NK-92 (cell line): ENCODE data around the gene SLC13A2.

Experiments
- DNase-seq: peaks from one replicate; lab custom pipeline; 2025; ENCODE audit not compliant: unreplicated experiment; lab: John Stamatoyannopoulos, UW

SLC13A2 gene

DNA sequence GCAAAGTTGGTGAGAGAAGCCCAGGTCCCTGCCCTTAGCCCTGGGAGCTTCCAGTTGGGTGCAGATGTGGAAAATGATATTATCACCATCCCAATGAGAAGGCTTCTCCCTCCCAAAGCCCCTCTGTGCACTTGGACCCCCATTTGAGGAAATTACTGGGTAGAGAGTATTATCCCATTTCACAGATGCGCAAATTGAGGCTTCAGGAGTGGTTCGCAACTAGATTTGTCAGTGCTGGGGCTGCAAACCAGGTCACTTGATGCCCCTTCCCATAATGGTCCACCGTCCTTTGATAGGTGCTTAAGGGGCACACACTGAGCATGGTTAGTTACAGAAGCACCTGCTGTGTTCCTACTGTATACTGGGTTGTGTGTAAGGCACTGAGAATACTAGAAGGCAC lies 18.4 kb downstream of the SLC13A2 start:
- no peak for DNase-seq

DNA sequence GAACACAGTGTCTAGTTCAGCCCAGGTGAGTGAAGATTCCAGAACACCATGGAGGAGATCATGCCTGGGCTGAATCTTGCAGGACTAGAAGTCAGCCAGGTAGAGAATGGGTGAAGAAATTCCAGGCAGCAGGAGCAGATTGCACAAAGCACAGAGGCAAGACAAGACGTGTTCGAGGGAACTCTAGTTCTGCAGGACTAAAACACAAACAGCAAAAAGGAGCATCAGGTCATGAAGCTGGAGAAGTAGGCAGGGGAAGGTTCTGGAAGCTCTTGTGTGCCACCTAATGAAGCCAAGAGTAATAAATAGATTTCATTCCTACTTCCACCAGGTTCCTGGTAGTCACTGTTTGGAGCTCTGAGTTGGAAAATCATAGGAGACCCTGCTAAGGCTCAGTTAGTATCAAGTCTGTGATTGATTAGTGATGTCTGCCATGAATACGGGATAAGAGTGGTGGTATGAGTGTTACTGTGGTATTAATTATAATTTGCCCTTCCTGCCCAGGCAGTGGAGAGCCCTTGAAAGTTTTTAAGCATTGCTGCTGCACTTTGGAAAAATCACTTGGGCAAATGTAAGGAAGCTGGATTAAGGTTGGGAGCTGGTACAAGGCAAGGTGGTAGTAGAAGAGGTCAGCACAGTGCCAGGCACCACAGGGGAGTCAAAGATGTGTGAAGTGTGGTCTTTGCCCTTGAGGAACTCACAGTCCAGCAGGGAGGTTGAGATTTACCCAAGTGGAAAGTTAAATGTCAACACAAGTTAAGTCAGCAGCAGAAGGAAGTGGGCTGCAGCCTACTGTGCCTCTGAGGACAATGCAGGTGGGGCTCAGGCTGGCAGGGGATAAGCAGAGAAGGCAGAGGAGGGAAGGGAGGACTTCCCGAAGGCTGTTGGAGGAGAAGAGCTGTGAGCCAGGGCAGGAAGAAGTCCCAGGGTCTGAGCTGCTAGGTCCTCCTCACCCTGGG lies 19.2 kb downstream of the SLC13A2 start:
- DNase-seq: no peak

DNA sequence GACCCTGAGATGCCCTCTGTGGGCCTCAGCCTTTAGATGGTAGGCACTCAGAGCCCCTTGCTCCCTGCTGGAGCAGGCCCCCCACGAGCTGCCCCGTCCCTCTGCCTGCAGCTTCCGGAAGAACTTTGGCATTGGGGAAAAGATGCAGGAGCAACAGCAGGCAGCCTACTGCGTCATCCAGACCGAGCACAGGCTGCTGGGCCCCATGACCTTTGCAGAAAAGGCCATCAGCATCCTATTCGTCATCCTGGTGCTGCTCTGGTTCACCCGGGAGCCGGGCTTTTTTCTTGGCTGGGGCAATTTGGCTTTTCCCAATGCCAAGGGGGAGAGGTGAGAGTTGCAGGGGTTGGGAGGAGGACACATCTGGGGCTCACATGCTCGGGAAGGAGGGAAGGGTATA lies 20.0 kb downstream of the SLC13A2 start:
- no peak for DNase-seq

DNA sequence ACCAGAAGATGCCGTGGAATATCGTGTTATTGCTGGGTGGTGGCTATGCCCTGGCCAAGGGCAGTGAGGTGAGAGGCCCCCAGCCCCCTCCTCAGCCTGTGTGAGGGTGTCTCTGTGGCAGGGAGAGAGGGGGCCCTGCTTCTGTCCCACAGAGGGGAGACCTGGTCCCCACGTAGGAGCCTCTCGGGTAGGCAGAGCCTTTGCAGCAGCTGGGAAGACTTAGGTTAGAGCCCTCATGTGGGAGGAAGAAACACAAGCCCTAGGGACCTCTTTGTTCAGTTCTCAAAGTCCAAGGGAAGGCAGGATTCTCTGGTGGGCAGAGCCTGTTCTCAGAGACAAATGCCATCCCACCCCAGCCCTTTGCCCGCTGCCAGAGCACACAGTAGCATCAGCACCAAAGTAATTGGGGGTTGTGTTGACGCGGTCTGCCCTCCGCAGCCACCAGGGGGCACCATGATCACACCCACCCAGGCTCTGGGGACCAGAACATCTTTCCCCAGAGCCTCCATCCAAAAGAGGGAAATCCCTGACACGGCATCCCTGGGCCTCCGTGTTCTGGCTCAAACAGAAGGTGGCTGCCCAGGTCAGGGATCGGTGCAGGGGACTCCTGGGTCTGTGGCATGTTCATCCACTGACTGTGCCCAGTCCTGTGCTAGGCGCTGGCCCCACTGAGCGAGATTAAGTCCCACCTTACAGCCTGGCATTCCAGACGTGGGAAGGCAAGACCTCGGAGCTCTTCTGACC lies 21.2 kb downstream of the SLC13A2 start:
- no peak for DNase-seq

DNA sequence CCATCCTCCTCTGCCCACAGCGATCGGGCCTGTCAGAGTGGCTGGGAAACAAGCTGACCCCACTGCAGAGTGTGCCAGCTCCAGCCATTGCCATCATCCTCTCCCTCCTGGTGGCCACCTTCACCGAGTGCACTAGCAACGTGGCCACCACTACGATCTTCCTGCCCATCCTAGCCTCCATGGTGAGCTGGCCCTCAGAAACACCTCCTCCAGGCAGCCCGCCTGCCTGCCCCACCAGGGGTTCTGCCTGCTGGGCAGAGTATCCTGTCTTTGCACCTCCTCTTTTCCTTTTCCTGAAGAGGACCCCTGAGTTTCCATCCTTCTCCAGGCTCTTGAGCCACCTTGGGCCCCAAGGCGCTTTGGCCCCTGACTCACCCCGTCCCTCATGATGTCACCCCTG lies 22.2 kb downstream of the SLC13A2 start:
- no peak for DNase-seq

DNA sequence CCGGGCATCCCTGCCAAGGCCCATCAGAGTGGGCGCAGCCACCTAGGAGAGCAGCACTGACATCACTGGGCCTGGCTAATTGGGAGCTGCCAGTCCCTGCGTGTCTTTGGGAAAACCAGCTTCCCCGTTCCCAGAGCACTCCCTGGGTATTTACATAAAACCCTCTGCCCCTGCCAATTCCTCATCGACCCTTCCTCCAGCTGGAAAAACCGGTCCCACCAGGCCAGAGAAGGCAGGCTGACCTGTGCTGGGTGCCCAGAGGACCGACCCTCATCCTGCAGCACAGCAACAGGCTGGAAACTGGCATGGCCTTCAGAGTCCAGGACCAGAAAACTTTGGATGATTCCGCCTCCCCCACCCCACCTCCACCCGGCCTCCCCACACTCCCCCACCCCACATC lies 24.5 kb downstream of the SLC13A2 start:
- DNase-seq: no peak

DNA sequence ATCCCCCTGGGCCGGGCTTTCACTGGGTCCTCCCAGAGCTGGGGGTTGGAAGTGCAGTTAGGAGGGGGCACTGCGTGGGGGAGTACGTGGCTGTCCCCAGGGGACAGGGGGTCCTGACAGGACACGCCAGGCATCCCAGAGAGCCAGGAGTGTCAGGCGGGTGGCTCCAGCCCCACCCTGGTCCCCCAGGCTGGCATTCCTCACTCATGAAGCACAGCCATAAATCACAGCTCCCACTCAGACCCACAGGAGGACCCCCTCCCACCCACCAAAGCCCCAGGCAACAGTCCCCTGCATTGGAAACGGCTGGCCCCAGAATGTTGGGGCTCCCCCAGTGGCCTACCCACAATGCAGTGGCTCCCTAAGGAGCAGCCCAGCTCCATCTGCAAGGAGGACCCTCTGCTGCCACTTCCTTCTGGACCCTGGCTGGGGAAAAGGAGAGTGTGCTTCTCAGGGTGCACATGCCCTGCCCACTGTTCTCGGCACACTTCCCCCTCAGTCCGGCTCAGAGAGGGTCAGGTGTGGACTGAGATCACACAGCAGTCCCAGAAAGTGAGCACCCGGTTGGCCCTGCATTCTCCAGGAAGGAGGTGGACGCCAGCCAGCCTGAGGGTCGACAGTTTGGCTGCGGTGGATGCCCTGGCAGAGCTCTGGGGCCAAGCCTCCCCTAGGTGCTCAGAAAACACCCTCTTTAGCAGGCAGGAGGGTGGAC lies 25.4 kb downstream of the SLC13A2 start:
- DNase-seq: no peak

DNA sequence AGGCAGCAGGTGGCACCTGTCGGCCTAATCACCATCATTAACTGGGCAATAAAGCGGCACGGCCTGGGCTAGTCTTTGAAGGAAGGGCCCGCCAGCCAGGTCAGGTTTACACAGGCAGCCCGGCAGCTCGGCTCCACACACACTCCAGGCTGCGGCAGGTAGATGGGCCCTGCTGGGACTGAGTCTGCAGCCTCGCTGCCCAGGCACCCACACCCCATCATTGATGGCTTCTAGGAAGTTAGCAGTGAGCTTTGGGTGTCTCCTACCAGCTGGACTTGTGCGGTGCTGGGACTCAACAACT lies 25.9 kb downstream of the SLC13A2 start:
- DNase-seq: no peak

DNA sequence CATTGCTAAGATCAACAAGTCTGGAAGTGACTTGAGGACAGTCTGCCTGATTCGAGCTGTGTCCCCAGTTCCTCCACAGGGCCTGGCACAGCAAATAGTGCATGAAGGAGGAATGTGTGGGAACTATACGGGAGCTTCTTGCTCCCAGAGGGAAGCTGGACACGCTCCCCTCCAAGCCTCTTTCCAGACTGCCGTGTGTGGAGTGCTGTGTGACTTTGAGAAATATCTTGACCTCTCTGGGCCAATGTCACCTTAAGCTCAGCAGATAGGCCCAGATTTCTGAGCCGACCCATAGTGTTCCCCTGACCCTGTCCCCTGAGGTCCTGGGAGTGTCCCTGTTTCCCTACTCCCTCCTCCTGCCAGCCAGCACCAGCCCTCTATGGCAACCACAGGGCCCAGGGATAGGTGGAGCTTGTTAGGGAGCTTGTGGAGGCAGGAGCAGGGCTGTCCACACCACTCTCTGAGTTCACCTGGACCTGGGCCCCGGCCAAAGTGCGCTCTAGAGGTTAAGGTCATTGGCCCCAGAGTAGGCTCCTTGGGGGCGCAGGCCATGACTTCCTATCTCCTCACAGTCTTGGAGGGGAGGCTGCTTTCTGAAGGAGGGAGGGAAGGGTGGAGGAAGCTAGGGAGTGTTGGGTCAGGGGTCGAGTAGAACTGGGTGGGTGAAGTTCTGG lies 26.4 kb downstream of the SLC13A2 start:
- no peak for DNase-seq

DNA sequence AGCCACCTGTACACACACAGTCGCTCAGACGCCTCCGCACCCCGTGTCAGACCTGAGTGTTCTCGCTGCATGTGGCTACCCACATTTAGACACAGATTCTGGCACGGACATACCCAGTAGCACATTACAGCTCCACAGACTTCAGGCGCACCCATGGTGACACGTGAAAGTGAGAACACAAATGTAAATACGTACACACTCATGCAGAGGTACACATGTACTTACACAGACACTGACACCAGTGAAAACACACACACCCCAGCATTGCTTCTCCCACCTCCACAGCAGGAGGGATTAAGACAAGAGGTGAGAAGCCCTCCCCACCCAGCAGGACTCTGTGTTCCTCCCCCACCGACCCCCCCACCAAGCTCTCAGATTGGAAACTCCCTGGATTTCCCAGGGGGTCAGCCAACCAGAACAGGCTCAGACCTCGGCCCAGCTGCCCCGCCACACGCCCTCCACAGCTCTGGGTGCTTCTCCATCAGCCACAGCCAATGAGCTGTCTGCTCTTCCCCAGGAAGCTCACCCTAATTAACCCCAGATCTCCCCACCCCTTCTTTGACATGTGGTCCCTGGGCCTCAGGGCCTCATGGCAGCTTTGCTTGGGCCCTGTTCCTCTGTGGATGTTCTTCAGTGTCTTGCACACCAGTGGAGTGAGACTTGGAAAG lies 27.4 kb downstream of the SLC13A2 start:
- DNase-seq: no peak

DNA sequence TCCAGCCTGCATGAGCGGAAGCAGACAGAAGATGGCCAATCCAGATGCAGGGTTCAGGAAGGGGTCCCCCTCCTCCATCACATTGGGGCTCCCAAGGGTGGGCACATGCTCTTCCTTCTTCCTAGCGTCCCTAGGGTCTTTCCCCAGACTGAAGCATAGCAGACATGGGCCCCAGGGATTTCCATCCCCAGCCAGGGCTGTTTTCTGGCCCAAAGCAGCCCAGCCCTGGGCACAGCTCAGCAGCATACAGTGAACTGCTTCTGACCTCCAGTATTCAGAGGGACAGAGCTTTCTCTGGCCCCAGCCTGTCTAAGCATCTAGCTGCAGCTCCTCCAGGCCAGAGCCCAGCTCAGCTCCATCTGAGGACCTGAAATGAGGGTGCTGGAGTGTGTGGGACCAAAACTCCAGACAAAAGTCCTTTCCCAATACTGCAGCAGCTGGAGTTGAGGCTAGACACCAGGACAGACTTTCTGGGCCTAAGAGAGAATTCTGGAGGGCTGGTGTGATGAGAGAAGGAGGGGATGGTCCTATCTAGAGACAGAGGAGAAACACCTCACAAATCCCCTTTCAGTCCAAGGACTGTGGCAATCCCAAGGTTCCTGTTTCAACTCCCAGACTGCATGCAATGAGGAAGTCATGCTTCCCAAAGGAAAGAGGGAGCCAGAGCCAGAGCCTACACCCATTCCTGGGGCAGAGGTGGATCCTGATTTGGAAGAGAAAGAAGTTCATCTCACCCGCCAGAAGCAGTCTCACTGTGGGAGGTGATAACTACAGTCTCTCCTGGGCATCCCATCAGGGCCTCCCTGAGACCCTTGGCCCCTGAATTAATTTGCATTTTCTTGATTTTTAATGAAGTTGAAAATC lies 28.2 kb downstream of the SLC13A2 start:
- DNase-seq: no peak

DNA sequence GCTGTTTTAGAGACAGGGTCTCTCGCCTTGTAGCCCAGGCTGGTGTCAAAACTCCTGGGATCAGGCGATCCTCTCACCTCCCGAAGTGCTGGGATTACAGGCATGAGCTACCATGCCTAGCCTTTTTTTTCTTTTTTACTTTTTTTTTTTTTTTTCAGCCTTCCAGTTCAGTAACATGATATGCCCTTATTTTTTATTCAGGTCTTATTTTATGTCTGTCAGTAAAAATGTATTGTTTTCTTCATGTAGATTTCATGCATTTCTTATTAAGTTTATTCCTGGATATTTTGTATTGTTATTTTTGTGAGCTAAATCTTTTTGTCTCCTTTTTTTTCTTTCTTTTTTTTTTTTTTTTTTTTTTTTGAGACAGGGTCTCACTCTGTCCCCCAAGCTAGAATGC lies 30.0 kb downstream of the SLC13A2 start:
- DNase-seq: no peak

DNA sequence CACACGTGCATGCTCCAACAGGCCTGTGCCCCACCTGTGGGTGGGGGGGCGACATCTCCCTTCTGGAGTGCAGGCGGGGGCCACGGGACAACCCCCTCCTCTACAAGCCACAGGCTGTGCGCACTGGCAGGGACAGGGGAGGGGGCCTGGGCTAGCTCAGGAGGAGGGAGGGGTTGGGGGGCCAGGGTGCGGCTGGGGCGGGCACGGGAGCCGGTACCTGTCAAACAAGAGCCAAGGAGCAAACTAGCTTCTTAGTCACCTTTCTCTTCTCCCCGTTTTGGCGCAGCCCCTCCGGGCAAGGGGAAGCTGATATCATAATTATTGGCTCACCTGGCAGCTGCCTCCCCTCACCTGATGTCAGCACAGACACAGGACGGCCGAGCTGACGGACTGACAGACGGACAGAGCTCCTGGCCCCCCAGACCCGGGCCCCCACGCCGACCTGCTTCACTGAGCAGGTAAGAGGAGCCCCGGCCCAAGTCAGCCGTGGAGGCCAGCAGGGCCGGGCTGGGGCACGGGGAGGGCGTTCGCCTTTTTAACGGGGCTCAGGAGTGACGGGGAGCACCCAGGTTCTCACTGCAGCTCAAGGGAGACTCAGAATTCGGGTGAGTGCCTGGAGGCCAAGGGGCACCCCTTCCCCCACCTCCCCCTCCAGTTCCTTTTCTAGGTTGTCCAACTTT lies 32.7 kb downstream of the SLC13A2 start, which contains the start of gene FOXN1:
Gene FOXN1, plus strand, starts transcription at position 363 of the 680 bp plus-strand sequence. CDS start 17,622 bp downstream, outside the sequence.
- no peak for DNase-seq

DNA sequence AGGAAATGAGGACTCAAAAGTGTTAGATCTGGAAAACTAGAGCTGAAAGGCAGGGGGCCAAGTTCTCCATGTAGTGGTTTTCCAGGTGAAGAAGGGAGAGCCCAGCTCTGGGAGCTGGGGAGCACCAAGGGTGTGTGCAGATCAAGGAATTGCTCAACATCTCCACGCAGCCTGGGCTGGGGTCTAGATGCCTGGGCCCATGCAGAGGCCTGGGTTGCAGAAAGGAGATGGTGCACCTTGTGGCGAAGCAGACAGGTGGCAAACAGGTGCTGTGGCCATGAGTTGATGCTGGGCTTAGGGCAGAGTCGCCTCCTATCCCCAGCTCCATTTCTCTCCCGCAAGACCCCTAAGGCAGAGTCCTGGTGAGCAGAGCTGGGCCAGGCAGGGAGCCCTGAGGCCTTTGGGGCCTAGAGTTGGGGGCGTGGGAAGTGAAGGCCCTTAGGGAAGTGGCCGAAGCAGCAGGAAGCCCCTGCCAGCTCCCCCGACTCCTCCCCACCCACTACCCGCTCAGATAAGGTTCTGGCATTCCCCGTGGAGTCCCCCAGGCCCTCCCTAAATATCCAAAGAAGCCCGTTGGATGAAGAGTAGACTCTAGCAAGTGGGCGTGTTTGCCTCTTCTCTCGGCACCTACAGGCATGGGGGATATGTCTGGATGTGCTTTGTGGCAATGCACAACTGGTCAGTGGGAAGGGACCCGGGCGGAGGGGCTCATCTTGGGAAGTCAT lies 33.5 kb downstream of the SLC13A2 start:
- no peak for DNase-seq

DNA sequence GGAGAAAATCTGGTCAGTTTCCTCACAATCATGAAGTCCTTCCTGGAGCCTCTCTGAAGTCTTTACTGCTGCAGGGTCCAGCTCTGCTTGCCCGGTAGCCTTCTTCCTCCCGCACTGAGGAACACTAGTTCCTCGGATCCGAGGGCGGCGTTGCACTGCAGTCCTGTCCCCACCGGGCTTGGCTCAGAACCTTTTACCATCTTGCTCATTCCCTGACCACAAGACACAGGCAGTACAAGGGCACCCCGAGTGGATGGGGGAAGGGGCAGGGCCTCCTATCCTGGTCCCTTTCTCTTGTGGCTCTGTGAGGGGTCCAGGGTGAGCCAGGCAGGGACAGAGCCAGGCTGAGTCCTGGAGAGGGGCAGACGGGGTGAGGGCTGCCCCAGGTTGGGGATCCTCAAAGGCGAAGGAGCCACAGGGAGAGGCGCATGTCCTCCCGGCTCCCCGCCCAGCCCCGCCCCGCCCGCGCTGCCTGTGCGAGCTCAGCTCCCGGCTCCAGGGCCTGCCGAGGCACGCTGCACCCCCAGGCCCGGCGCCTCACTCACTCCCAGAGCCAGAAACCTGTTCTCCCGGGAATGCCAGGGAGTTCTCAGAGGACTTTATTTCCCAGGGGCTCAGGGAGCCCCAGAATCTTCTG lies 34.2 kb downstream of the SLC13A2 start:
- DNase-seq: no peak

DNA sequence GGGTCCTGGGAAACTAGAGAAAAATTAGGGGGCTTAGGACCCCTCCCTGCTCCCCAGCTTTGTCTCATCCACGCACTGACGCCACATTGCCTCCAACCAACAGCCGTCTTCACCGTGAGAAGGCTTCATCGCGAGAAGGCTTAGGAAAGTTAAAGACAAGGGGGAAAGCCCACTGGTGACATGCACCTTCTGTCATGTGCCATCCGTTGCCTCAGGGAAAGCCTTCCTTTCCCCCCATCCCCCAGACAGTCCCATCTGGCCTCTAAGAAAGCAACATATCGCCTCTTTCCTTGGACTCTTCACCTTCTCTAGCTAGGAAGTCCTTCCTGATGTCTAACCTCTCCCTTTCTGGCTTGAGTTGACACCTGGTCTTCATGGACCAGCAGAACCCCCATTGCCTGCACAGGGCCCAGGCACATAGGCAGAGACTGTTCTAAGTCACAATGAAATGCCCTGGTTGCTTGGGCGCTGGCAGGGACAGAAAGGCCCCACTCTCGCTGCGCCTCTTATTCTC lies 34.8 kb downstream of the SLC13A2 start:
- no peak for DNase-seq

DNA sequence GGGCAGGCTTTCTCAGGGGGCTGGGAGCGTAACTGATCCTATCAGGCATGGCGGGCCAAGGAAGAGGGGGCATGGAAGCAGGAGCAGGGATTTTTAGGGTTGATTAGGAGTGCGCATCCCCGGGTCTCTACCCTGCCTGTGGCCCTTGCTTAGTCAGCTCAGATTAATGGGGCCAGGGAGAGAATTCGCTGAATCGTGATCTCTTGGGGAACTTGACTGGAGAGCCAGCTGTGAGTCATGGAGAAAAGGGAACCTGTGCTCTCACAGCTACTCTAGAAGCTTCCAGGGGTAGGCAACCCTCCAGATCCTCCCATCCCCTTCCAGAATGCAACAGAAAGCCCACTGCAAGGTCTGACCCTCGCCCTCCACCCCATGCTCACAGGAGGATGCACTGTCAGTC lies 36.3 kb downstream of the SLC13A2 start:
- DNase-seq: no peak
